GM19023 (cell line): ENCODE results near the gene TMEM178B.
"Not testable (repeated sequence)": the region's sequence is repeated elsewhere in the genome, so short reads cannot be mapped to it uniquely, and the experiment has no call there.

Experiments used
- ATAC-seq: cut with Tn5 transposase; IDR thresholded peaks from one replicate; pipeline ENCODE4 v1.9.1; 2021; ENCODE audit warnings: mild to moderate bottlenecking, moderate library complexity; ENCODE audit not compliant: unreplicated experiment

TMEM178B gene

GRCh38 chr7:141073173-141073640, 657 bp upstream of the TMEM178B start:
- ATAC-seq: no peak

GRCh38 chr7:141074162-141074991, 513 bp downstream of the TMEM178B start:
- no peak for ATAC-seq

GRCh38 chr7:141074997-141075396, 1.1 kb downstream of the TMEM178B start:
- ATAC-seq: no peak

- no peak for ATAC-seq
Observed at GRCh38 chr7:141076377-141076776, 2.5 kb downstream of the TMEM178B start.

- ATAC-seq: no peak
Observed at GRCh38 chr7:141079219-141079618, 5.4 kb downstream of the TMEM178B start.

- ATAC-seq: not testable (repeated sequence)
Observed at GRCh38 chr7:141089490-141089889, 15.6 kb downstream of the TMEM178B start.

GRCh38 chr7:141094336-141095070, 20.6 kb downstream of the TMEM178B start:
- ATAC-seq: no peak

GRCh38 chr7:141097430-141097829, 23.6 kb downstream of the TMEM178B start:
- no peak for ATAC-seq

GRCh38 chr7:141102436-141102835, 28.6 kb downstream of the TMEM178B start:
- no peak for ATAC-seq

GRCh38 chr7:141103847-141104429, 30.1 kb downstream of the TMEM178B start:
- no peak for ATAC-seq

- no peak for ATAC-seq
Observed at GRCh38 chr7:141113131-141113530, 39.3 kb downstream of the TMEM178B start.

- no peak for ATAC-seq
Observed at GRCh38 chr7:141114029-141114664, 40.3 kb downstream of the TMEM178B start.

GRCh38 chr7:141115965-141116364, 42.1 kb downstream of the TMEM178B start:
- ATAC-seq: no peak

GRCh38 chr7:141116661-141117060, 42.8 kb downstream of the TMEM178B start:
- ATAC-seq: not testable (repeated sequence)

- ATAC-seq: no peak
Observed at GRCh38 chr7:141118767-141119166, 44.9 kb downstream of the TMEM178B start.

GRCh38 chr7:141119187-141119586, 45.3 kb downstream of the TMEM178B start:
- ATAC-seq: no peak

- no peak for ATAC-seq
Observed at GRCh38 chr7:141122736-141123135, 48.9 kb downstream of the TMEM178B start.

- ATAC-seq: no peak
Observed at GRCh38 chr7:141123522-141123921, 49.7 kb downstream of the TMEM178B start.

- ATAC-seq: no peak
Observed at GRCh38 chr7:141126107-141126506, 52.2 kb downstream of the TMEM178B start.

GRCh38 chr7:141128506-141128905, 54.6 kb downstream of the TMEM178B start:
- no peak for ATAC-seq

- ATAC-seq: no peak
Observed at GRCh38 chr7:141128931-141129330, 55.1 kb downstream of the TMEM178B start.
